Stimulated activated CD4-positive, alpha-beta T cell treated with anti-CD3 and anti-CD28 coated beads, Interleukin-4, amount 100 ng/mL, for 24 hours (primary cell): ENCODE data around the gene PRKAR2A.
A peak's percentile ranks its signal among the peaks of the same experiment; 100 is the strongest.
"Not testable (repeated sequence)": the region's sequence is repeated elsewhere in the genome, so short reads cannot be mapped to it uniquely, and the experiment has no call there.

Experiments used
- DNase-seq: peaks from one replicate; pipeline ENCODE4 v3.0.0-alpha.2; 2020

Gene PRKAR2A

GRCh38 chr3:48770192-48770502 lies 77.5 kb downstream of the PRKAR2A start:
- DNase-seq = no peak

GRCh38 chr3:48765376-48765775 lies 82.3 kb downstream of the PRKAR2A start:
- DNase-seq = no peak

- no peak for DNase-seq
These were observed 84.9 kb downstream of the PRKAR2A start for GRCh38 chr3:48762816-48763215.

GRCh38 chr3:48759991-48760540 lies 87.6 kb downstream of the PRKAR2A start:
- not testable (repeated sequence) for DNase-seq

GRCh38 chr3:48759531-48759930 lies 88.1 kb downstream of the PRKAR2A start:
- not testable (repeated sequence) for DNase-seq

GRCh38 chr3:48759071-48759470 lies 88.6 kb downstream of the PRKAR2A start:
- no peak for DNase-seq

GRCh38 chr3:48756640-48757039 lies 91.0 kb downstream of the PRKAR2A start:
- DNase-seq = no peak

- no peak for DNase-seq
These were observed 96.8 kb downstream of the PRKAR2A start for GRCh38 chr3:48750856-48751255.

GRCh38 chr3:48748754-48749153 lies 98.9 kb downstream of the PRKAR2A start:
- no peak for DNase-seq

GRCh38 chr3:48747706-48748105 lies 100.0 kb downstream of the PRKAR2A start:
- no peak for DNase-seq

- no peak for DNase-seq
These were observed 100.6 kb downstream of the PRKAR2A start for GRCh38 chr3:48747015-48747615.

- DNase-seq = no peak
These were observed 103.9 kb downstream of the PRKAR2A start for GRCh38 chr3:48743773-48744172.

- not testable (repeated sequence) for DNase-seq
These were observed 106.4 kb downstream of the PRKAR2A start for GRCh38 chr3:48741226-48741625.

GRCh38 chr3:48739955-48740823 lies 107.5 kb downstream of the PRKAR2A start:
- DNase-seq = peak; percentile 49

GRCh38 chr3:48739617-48739954 lies 108.1 kb downstream of the PRKAR2A start:
- DNase-seq = no peak

GRCh38 chr3:48738926-48739616 lies 108.6 kb downstream of the PRKAR2A start:
- no peak for DNase-seq

- no peak for DNase-seq
These were observed 109.5 kb downstream of the PRKAR2A start for GRCh38 chr3:48738144-48738536.

GRCh38 chr3:48735075-48735767 lies 112.5 kb downstream of the PRKAR2A start:
- DNase-seq = not testable (repeated sequence)

- not testable (repeated sequence) for DNase-seq
These were observed 113.1 kb downstream of the PRKAR2A start for GRCh38 chr3:48734541-48734940.

- DNase-seq = not testable (repeated sequence)
These were observed 113.7 kb downstream of the PRKAR2A start for GRCh38 chr3:48733752-48734518.

- no peak for DNase-seq
These were observed 120.2 kb downstream of the PRKAR2A start for GRCh38 chr3:48727511-48727910.

GRCh38 chr3:48725185-48725855 lies 122.4 kb downstream of the PRKAR2A start:
- not testable (repeated sequence) for DNase-seq
